Raji (cell line): ENCODE results near the gene NFYC.

Experiments used
- POLR2A ChIP-seq: IDR thresholded peaks from 2 replicates; pipeline ENCODE4 v1.6.1; 2011; ENCODE audit warnings: low read depth, low read length, control low read depth; ENCODE audit not compliant: insufficient read depth

The NFYC gene

GRCh38 chr1:40815420-40815819 is 123.9 kb downstream of the NFYC start:
- no peak for TF ChIP-seq POLR2A

- no peak for TF ChIP-seq POLR2A
These were observed 126.3 kb downstream of the NFYC start for GRCh38 chr1:40817791-40818263.

- no peak for TF ChIP-seq POLR2A
These were observed 126.9 kb downstream of the NFYC start for GRCh38 chr1:40818264-40818961.

- TF ChIP-seq POLR2A: no peak
These were observed 127.6 kb downstream of the NFYC start for GRCh38 chr1:40819101-40819500.

GRCh38 chr1:40820251-40820797 is 128.8 kb downstream of the NFYC start:
- no peak for TF ChIP-seq POLR2A
